ENCODE data around the gene FDXACB1. TPM values are rescaled to one million over a fixed set of nuclear protein-coding genes. Genes with fewer than 3 reads are reported as not detected.

The FDXACB1 gene
- total and polyA plus RNA-seq, 4 donors: 0.95 to 2.3 (median 1.3) TPM

DNA sequence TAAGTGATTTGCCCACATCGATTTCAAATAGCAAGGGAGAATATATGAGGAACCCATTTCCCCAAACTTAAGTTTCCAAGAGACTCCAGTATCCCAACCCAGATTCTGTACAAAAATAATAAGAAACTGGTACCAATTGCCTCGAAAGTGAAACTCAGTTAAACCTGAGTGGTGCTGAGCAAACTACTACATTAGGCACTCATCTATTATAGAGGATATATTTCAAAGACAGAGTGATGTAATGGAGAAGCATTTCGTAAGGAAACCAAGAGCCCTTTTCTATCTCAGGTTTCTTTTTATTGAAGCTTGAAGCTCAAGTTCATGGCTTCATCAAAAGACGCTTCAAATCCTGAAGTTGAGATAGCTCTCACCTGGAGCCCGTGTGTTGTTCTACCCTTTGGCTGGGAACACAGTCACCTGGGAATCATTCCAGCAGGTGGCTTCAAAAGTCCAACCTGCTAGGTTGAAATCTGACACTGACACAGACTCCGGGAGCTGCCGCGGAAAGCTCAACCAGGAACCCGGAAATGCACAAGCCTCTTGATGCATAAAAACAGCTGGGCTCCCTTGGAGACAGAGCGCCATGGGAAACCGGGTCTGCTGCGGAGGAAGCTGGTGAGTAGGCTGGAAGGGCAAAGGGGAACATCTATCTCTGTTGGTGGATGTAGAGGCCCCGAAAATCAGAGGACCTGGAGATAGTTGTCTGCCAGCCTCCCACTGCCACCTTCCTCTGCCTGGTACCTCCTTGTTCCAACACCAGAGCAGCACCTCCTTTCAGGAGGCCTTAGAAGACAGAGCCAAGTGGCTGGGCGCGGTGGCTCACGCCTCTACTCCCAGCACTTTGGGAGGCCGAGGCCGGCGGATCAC is 39.7 kb upstream of the FDXACB1 start, which contains the start of gene C11orf52:
Gene C11orf52 (plus strand): TSS at position 524 of the 867 bp plus-strand sequence. CDS start 60 bp downstream, at position 584.
- H3K27ac ChIP-seq (ENCODE audit: low read depth in 1 of 2, low read length in 2 of 2): peak within 1 kb of the TSS; percentile 87 to 88
- no peaks in the 10 kb centered on the region for H3K9me3 ChIP-seq (ENCODE audit: control insufficient read depth in 4 of 4, low read length in 3 of 4)
- peak within 1 kb of the TSS; percentile 22 to 76 for H3K9ac ChIP-seq (ENCODE audit: low read depth in 1 of 2, low read length in 2 of 2)
- H3K36me3 ChIP-seq (ENCODE audit: control insufficient read depth in 4 of 4, insufficient read depth in 3 of 4, low read depth in 1 of 4, low read length in 3 of 4): no peaks in the 10 kb centered on the region
- TF ChIP-seq RAD21 (IDR thresholded peaks at IDR 0.05): peak; percentile 39 to 54
- TF ChIP-seq MAX (IDR thresholded peaks at IDR 0.05): peak; percentile 76
- peak; percentile 52 to 72 for TF ChIP-seq RXRA (IDR thresholded peaks at IDR 0.05)
- no peak for TF ChIP-seq FOXA2 (IDR thresholded peaks at IDR 0.05)
- no peak for TF ChIP-seq NR2F2 (IDR thresholded peaks at IDR 0.05)
- TF ChIP-seq EGR1 (IDR thresholded peaks at IDR 0.05; ENCODE audit: low read depth in 2 of 2): peak in 1 of 2 donors; percentile 52
- peak; percentile 86 for TF ChIP-seq SP1 (IDR thresholded peaks at IDR 0.05)
- TF ChIP-seq, protein P1, sequence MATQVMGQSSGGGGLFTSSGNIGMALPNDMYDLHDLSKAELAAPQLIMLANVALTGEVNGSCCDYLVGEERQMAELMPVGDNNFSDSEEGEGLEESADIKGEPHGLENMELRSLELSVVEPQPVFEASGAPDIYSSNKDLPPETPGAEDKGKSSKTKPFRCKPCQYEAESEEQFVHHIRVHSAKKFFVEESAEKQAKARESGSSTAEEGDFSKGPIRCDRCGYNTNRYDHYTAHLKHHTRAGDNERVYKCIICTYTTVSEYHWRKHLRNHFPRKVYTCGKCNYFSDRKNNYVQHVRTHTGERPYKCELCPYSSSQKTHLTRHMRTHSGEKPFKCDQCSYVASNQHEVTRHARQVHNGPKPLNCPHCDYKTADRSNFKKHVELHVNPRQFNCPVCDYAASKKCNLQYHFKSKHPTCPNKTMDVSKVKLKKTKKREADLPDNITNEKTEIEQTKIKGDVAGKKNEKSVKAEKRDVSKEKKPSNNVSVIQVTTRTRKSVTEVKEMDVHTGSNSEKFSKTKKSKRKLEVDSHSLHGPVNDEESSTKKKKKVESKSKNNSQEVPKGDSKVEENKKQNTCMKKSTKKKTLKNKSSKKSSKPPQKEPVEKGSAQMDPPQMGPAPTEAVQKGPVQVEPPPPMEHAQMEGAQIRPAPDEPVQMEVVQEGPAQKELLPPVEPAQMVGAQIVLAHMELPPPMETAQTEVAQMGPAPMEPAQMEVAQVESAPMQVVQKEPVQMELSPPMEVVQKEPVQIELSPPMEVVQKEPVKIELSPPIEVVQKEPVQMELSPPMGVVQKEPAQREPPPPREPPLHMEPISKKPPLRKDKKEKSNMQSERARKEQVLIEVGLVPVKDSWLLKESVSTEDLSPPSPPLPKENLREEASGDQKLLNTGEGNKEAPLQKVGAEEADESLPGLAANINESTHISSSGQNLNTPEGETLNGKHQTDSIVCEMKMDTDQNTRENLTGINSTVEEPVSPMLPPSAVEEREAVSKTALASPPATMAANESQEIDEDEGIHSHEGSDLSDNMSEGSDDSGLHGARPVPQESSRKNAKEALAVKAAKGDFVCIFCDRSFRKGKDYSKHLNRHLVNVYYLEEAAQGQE (IDR thresholded peaks at IDR 0.05): peak; percentile 89
- TF ChIP-seq YY1 (IDR thresholded peaks at IDR 0.05): peak; percentile 63
- TF ChIP-seq ATF3 (IDR thresholded peaks at IDR 0.05): peak; percentile 14
- peak; percentile 41 to 63 for TF ChIP-seq JUND (IDR thresholded peaks at IDR 0.05)
- peak in 1 of 2 donors; percentile 71 for TF ChIP-seq GABPA (IDR thresholded peaks at IDR 0.05 in 1 of 2, conservative IDR thresholded peaks at IDR 0.05 in 1 of 2)
- peak; percentile 62 for TF ChIP-seq TAF1 (conservative IDR thresholded peaks at IDR 0.05)
- TF ChIP-seq, protein P2, sequence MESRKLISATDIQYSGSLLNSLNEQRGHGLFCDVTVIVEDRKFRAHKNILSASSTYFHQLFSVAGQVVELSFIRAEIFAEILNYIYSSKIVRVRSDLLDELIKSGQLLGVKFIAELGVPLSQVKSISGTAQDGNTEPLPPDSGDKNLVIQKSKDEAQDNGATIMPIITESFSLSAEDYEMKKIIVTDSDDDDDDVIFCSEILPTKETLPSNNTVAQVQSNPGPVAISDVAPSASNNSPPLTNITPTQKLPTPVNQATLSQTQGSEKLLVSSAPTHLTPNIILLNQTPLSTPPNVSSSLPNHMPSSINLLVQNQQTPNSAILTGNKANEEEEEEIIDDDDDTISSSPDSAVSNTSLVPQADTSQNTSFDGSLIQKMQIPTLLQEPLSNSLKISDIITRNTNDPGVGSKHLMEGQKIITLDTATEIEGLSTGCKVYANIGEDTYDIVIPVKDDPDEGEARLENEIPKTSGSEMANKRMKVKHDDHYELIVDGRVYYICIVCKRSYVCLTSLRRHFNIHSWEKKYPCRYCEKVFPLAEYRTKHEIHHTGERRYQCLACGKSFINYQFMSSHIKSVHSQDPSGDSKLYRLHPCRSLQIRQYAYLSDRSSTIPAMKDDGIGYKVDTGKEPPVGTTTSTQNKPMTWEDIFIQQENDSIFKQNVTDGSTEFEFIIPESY (IDR thresholded peaks at IDR 0.05): peak; percentile 57
- peak; percentile 73 for TF ChIP-seq HNF4G (IDR thresholded peaks at IDR 0.05)
- TF ChIP-seq FOXA1 (IDR thresholded peaks at IDR 0.05): no peak
- TF ChIP-seq HNF4A (conservative IDR thresholded peaks at IDR 0.05): peak; percentile 93
- TF ChIP-seq, protein P3, sequence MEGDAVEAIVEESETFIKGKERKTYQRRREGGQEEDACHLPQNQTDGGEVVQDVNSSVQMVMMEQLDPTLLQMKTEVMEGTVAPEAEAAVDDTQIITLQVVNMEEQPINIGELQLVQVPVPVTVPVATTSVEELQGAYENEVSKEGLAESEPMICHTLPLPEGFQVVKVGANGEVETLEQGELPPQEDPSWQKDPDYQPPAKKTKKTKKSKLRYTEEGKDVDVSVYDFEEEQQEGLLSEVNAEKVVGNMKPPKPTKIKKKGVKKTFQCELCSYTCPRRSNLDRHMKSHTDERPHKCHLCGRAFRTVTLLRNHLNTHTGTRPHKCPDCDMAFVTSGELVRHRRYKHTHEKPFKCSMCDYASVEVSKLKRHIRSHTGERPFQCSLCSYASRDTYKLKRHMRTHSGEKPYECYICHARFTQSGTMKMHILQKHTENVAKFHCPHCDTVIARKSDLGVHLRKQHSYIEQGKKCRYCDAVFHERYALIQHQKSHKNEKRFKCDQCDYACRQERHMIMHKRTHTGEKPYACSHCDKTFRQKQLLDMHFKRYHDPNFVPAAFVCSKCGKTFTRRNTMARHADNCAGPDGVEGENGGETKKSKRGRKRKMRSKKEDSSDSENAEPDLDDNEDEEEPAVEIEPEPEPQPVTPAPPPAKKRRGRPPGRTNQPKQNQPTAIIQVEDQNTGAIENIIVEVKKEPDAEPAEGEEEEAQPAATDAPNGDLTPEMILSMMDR (IDR thresholded peaks at IDR 0.05; ENCODE audit: low read depth, low read length, missing input control): peak; percentile 5
- no peaks in the 10 kb centered on the region for H3K27me3 ChIP-seq (ENCODE audit: control insufficient read depth in 4 of 4, insufficient read depth in 4 of 4, low read length in 3 of 4)
- peaks cover 0 to 31% (median 18%) of the 10 kb centered on the region in 4 donors for H3K4me1 ChIP-seq (ENCODE audit: control insufficient read depth in 4 of 4, insufficient read depth in 4 of 4, low read length in 3 of 4)
- peak; percentile 58 for DNase-seq (ENCODE audit: low spot score)
- WGBS: 27% methylated on average over 19 of the region's 19 CpGs
- H3K4me3 ChIP-seq (ENCODE audit: low read depth in 1 of 3, low read length in 3 of 3): peak within 1 kb of the TSS; percentile 49 to 68 (median 50)

Data from liver (tissue), 9 donors.